Measurements from ENCODE around the gene EPB42. TPM values are rescaled to one million over a fixed set of nuclear protein-coding genes. Genes with fewer than 3 reads are reported as not detected.

EPB42 gene
- total RNA-seq, 1 experiment from 2014 or later, result 0.10 TPM

DNA sequence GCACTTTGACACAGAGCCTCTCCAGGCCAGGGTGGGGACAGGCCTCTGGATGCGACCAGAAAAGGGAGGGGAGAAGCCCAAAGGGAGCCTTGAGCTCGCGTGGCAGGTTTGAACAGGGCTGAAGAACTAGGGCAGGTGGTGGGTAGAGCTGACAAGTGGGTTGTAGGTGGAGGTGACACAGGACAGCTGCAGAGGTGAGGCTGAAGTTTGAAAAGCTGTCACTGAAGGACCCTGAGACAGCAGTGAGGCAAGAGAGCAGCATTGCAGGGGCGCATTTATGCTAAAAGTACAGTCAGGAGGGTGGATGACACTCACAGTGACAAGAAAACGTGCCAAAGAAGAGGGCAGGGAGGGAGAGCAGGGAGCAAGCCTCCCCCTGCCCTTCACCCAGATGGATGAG lies 21.8 kb upstream of the EPB42 start:
- Histone ChIP-seq H3K4me1 (ENCODE audit: control insufficient read depth, insufficient read depth, low read length) (no peaks in the 10 kb centered on the region), H3K9me3 (ENCODE audit: control insufficient read depth, insufficient read depth, low read depth, low read length) (no peaks in the 10 kb centered on the region), H3K27me3 (ENCODE audit: control insufficient read depth, insufficient read depth, low read length) (peaks cover 24% of the 10 kb centered on the region; the same call in 1 of the 2 replicates), H3K27ac (ENCODE audit: low read length) (no peak overlapping the region), H3K36me3 (ENCODE audit: control insufficient read depth, insufficient read depth, low read length) (no peaks in the 10 kb centered on the region), H3K4me3 (ENCODE audit: low read depth in 2 of 2, low read length in 2 of 2) (no peak overlapping the region)
- in situ Hi-C loops (cut with HindIII; ENCODE audit: low pct_unique_long_range_greater_than_20kb, low sequenced_read_pairs), result no loop called here
- TF ChIP-seq, protein P1, sequence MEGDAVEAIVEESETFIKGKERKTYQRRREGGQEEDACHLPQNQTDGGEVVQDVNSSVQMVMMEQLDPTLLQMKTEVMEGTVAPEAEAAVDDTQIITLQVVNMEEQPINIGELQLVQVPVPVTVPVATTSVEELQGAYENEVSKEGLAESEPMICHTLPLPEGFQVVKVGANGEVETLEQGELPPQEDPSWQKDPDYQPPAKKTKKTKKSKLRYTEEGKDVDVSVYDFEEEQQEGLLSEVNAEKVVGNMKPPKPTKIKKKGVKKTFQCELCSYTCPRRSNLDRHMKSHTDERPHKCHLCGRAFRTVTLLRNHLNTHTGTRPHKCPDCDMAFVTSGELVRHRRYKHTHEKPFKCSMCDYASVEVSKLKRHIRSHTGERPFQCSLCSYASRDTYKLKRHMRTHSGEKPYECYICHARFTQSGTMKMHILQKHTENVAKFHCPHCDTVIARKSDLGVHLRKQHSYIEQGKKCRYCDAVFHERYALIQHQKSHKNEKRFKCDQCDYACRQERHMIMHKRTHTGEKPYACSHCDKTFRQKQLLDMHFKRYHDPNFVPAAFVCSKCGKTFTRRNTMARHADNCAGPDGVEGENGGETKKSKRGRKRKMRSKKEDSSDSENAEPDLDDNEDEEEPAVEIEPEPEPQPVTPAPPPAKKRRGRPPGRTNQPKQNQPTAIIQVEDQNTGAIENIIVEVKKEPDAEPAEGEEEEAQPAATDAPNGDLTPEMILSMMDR (IDR thresholded peaks at IDR 0.05), result no peak
- TF ChIP-seq SIN3A (IDR thresholded peaks at IDR 0.05; ENCODE audit: borderline replicate concordance, insufficient read depth, low read depth, low read length) (no peak), POLR2AphosphoS5 (IDR thresholded peaks at IDR 0.05; ENCODE audit: low read depth, low read length) (no peak), TCF7L2 (IDR thresholded peaks at IDR 0.05; ENCODE audit: low read depth, low read length) (no peak)
- TF ChIP-seq, protein P2, sequence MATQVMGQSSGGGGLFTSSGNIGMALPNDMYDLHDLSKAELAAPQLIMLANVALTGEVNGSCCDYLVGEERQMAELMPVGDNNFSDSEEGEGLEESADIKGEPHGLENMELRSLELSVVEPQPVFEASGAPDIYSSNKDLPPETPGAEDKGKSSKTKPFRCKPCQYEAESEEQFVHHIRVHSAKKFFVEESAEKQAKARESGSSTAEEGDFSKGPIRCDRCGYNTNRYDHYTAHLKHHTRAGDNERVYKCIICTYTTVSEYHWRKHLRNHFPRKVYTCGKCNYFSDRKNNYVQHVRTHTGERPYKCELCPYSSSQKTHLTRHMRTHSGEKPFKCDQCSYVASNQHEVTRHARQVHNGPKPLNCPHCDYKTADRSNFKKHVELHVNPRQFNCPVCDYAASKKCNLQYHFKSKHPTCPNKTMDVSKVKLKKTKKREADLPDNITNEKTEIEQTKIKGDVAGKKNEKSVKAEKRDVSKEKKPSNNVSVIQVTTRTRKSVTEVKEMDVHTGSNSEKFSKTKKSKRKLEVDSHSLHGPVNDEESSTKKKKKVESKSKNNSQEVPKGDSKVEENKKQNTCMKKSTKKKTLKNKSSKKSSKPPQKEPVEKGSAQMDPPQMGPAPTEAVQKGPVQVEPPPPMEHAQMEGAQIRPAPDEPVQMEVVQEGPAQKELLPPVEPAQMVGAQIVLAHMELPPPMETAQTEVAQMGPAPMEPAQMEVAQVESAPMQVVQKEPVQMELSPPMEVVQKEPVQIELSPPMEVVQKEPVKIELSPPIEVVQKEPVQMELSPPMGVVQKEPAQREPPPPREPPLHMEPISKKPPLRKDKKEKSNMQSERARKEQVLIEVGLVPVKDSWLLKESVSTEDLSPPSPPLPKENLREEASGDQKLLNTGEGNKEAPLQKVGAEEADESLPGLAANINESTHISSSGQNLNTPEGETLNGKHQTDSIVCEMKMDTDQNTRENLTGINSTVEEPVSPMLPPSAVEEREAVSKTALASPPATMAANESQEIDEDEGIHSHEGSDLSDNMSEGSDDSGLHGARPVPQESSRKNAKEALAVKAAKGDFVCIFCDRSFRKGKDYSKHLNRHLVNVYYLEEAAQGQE (IDR thresholded peaks at IDR 0.05; ENCODE audit: insufficient read depth in 1 of 2, low read depth in 2 of 2, low read length in 1 of 2), result no peak
- POLR2A ChIA-PET, result no interaction called here
- CTCF ChIA-PET, result no interaction called here
- BruUV-seq (replicated peaks), result no TSS peak
- intact Hi-C loops (cut with micrococcal nuclease; ENCODE audit: unreplicated experiment), result no loop called here
- ATAC-seq, result no peak
- DNase-seq (ENCODE audit: low read depth, low spot score), result no peak

DNA sequence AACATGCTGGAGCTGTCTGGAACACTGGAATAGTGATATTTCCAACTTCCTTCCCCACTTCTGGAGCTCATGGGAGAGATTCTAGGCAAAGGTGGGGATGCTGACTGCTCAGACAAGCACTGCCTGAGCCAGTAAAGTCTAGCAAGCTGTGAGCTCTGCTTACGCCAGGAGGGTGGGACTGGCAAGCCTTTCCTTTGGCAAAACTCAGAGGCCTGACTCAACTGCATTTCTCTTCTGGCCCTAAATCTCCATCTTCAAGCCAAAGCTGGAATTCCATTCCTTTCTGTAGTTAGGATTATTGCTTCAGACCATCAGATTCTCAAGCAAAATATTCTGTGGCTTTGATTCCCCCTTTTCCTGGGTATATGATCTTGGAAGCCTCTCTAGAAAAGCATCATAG lies 20.3 kb upstream of the EPB42 start:
- in situ Hi-C loops (cut with HindIII; ENCODE audit: low pct_unique_long_range_greater_than_20kb, low sequenced_read_pairs) (no loop called here), intact Hi-C loops (cut with micrococcal nuclease; ENCODE audit: unreplicated experiment) (no loop called here)
- no TSS peak for BruUV-seq (replicated peaks)
- H3K4me3 ChIP-seq (ENCODE audit: low read depth in 2 of 2, low read length in 2 of 2), result no peak overlapping the region
- H3K4me1 ChIP-seq (ENCODE audit: control insufficient read depth, insufficient read depth, low read length), result no peaks in the 10 kb centered on the region
- no peak for DNase-seq (ENCODE audit: low read depth, low spot score)
- peaks cover 21% of the 10 kb centered on the region; the same call in 1 of the 2 replicates for H3K27me3 ChIP-seq (ENCODE audit: control insufficient read depth, insufficient read depth, low read length)
- POLR2A ChIA-PET, result no interaction called here
- no peak overlapping the region for H3K27ac ChIP-seq (ENCODE audit: low read length)
- H3K9me3 ChIP-seq (ENCODE audit: control insufficient read depth, insufficient read depth, low read depth, low read length), result no peaks in the 10 kb centered on the region
- H3K36me3 ChIP-seq (ENCODE audit: control insufficient read depth, insufficient read depth, low read length), result no peaks in the 10 kb centered on the region
- no peak for ATAC-seq
- TF ChIP-seq, protein P2 (IDR thresholded peaks at IDR 0.05; ENCODE audit: insufficient read depth in 1 of 2, low read depth in 2 of 2, low read length in 1 of 2), result no peak
- TF ChIP-seq, protein P1 (IDR thresholded peaks at IDR 0.05), result no peak
- TF ChIP-seq SIN3A (IDR thresholded peaks at IDR 0.05; ENCODE audit: borderline replicate concordance, insufficient read depth, low read depth, low read length) (no peak), POLR2AphosphoS5 (IDR thresholded peaks at IDR 0.05; ENCODE audit: low read depth, low read length) (no peak), TCF7L2 (IDR thresholded peaks at IDR 0.05; ENCODE audit: low read depth, low read length) (no peak)
- CTCF ChIA-PET, result no interaction called here
